Measurements from ENCODE around the gene SCARB1. TPM values are rescaled to one million over a fixed set of nuclear protein-coding genes. Genes with fewer than 3 reads are reported as not detected.

The SCARB1 gene
- total RNA-seq, 1 experiment from 2014 or later: 31.3 TPM

- no peaks in the 10 kb centered on the region; a peak in 1 of 5 replicates for H3K9me3 Mint-ChIP-seq
- Histone ChIP-seq H3T11ph (ENCODE audit: low read length) (no peak overlapping the region), H3K4me1 (ENCODE audit: insufficient read depth, low read length) (no peaks in the 10 kb centered on the region), H3K23ac (ENCODE audit: insufficient read length, low read depth, low read length) (no peak overlapping the region), H2BK20ac (ENCODE audit: low read depth, low read length, poor library complexity, severe bottlenecking) (no peak overlapping the region), H3K4ac (ENCODE audit: low read depth, low read length) (no peak overlapping the region), H4K91ac (ENCODE audit: insufficient read length, low read depth, low read length) (no peak overlapping the region), H2AK5ac (ENCODE audit: insufficient read length, low read length) (no peak overlapping the region), H3K23me2 (ENCODE audit: insufficient read length, low read depth, low read length, poor library complexity, severe bottlenecking) (no peaks in the 10 kb centered on the region), H2AFZ (ENCODE audit: low read length) (no peak overlapping the region), H3K18ac (ENCODE audit: insufficient read length, low read depth, low read length) (no peak overlapping the region), H3K27ac (ENCODE audit: insufficient read length, low read depth, low read length) (no peak overlapping the region), H2BK15ac (ENCODE audit: low read depth, low read length) (no peak overlapping the region), H2BK12ac (ENCODE audit: insufficient read length, low read depth, low read length) (no peak overlapping the region), H4K5ac (ENCODE audit: insufficient read length, low read depth, low read length) (no peak overlapping the region), H3K56ac (ENCODE audit: insufficient read length, low read depth, low read length) (no peak overlapping the region), H3K9me3 (ENCODE audit: control insufficient read depth, low read depth, low read length) (no peaks in the 10 kb centered on the region), H3K14ac (ENCODE audit: insufficient read depth, low read length) (no peak overlapping the region; the same call in 1 of the 2 replicates), H3K4me2 (ENCODE audit: insufficient read depth, insufficient read length, low read length) (no peak overlapping the region), H4K8ac (replicated peaks; ENCODE audit: insufficient read length, low read depth, low read length) (no peak overlapping the region), H3K9ac (ENCODE audit: extremely low read depth, insufficient read length, low read length) (no peak overlapping the region), H3K79me1 (ENCODE audit: insufficient read depth, low read depth, low read length, poor library complexity, severe bottlenecking) (no peaks in the 10 kb centered on the region), H3K79me2 (ENCODE audit: insufficient read depth, low read length) (no peaks in the 10 kb centered on the region), H2BK5ac (ENCODE audit: insufficient read length, low read length) (no peak overlapping the region), H3K27me3 (ENCODE audit: insufficient read depth, low read length) (no peaks in the 10 kb centered on the region), H4K20me1 (ENCODE audit: control insufficient read depth, insufficient read depth, insufficient read length) (no peaks in the 10 kb centered on the region), H2BK120ac (ENCODE audit: low read depth, low read length, poor library complexity, severe bottlenecking) (no peak overlapping the region)
- peak; percentile 65 for TF ChIP-seq CTCF (conservative IDR thresholded peaks at IDR 0.05)
- peaks cover 15 to 22% of the 10 kb centered on the region in 2 experiments for H3K4me1 Mint-ChIP-seq
- DNase-seq: peak; percentile 94
- WGBS (ENCODE audit: extremely low coverage, insufficient read length, low lambda C conversion rate): no CpG with 5 or more reads among the region's 22 CpGs
- H3K4me3 Mint-ChIP-seq: peak overlapping the region in 1 of 2 experiments; percentile 14; a peak in 1 of 5 replicates
- H3K27ac Mint-ChIP-seq: peak overlapping the region; percentile 73 to 86 (median 77); a peak in 4 of 7 replicates
- H3K27me3 Mint-ChIP-seq (ENCODE audit: low read depth): peaks cover 10% of the 10 kb centered on the region
- no peaks in the 10 kb centered on the region for H3K36me3 Mint-ChIP-seq (ENCODE audit: insufficient read depth in 1 of 3, low read depth in 3 of 3)
These were observed 129.4 kb downstream of the SCARB1 start for GRCh38 chr12:124734224-124734788.
